ENCODE data around the gene APBA2.

- no peak for TF ChIP-seq CTCF (IDR thresholded peaks at IDR 0.05)
- no peak for TF ChIP-seq POLR2A (IDR thresholded peaks at IDR 0.05)
These were observed 51.5 kb downstream of the APBA2 start for GRCh38 chr15:28937271-28937670.
